Measurements from ENCODE around the gene ZNF786.
"Not testable (repeated sequence)": the region's sequence is repeated elsewhere in the genome, so short reads cannot be mapped to it uniquely, and the experiment has no call there.

Gene ZNF786

DNA sequence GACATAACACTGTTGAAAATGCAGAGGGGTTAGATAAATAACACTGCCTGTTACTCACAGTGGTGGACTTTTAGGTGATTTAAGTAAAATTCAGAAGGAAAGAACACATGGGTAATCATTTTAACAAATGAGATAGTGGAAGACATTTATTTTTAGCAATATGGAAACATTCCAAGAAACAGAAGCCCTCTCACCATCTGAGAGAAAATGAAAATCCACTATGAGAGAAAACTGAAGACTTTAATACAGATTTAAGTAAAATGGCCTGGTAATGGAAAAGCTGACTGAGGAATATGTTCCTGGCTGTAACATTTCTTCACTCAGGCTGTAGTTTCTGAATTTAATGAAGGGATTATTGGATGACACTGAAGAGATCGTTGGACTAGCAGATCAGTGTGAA is 12.1 kb upstream of the ZNF786 start:
- TF ChIP-seq, protein P1, sequence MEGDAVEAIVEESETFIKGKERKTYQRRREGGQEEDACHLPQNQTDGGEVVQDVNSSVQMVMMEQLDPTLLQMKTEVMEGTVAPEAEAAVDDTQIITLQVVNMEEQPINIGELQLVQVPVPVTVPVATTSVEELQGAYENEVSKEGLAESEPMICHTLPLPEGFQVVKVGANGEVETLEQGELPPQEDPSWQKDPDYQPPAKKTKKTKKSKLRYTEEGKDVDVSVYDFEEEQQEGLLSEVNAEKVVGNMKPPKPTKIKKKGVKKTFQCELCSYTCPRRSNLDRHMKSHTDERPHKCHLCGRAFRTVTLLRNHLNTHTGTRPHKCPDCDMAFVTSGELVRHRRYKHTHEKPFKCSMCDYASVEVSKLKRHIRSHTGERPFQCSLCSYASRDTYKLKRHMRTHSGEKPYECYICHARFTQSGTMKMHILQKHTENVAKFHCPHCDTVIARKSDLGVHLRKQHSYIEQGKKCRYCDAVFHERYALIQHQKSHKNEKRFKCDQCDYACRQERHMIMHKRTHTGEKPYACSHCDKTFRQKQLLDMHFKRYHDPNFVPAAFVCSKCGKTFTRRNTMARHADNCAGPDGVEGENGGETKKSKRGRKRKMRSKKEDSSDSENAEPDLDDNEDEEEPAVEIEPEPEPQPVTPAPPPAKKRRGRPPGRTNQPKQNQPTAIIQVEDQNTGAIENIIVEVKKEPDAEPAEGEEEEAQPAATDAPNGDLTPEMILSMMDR (conservative IDR thresholded peaks at IDR 0.05; ENCODE audit: control insufficient read depth, insufficient read depth, low read depth, low read length) = no peak
- no peak for DNase-seq (ENCODE audit: low read depth)
- no peak overlapping the region for H3K4me3 ChIP-seq (ENCODE audit: control insufficient read depth, low read depth, low read length)

DNA sequence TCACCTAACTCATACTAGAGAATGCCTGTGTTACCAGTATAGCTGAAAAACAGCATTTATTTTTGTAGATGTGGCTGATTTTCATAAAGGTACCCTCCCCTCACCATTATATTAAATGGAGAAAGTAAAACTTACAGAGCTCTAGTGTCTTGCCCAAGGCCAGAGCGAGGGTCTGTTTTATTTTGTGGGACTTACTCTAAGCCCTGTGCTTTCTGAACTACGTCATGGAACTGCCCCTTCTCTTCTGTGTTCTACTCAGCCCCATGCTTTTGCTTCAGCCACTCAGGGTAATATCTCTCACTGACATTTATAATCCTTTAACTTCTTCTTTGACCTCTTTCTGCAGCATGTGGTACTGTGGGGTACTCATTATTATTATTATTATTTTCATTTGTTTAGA is 10.3 kb upstream of the ZNF786 start:
- DNase-seq (ENCODE audit: low read depth) = no peak
- TF ChIP-seq, protein P1 (conservative IDR thresholded peaks at IDR 0.05; ENCODE audit: control insufficient read depth, insufficient read depth, low read depth, low read length) = no peak
- no peak overlapping the region for H3K4me3 ChIP-seq (ENCODE audit: control insufficient read depth, low read depth, low read length)

DNA sequence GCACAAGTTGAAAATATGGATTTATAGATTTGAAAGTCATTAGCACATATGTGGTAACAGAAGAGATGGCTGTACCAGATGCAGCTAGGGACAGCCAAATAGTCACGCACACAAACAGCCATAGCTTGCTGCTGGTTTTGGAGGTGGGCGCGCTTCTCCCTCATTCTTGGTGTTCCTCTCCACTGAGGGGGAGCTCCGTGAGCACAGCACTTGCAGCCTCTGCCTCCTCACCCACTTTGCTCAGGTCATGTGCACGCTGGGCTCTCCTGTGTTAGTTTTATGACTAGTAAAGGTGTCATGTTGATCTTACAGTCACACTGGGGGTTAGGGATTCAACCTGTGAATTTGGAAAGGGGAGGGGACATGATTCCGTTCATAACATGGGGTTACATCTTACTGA is 8.5 kb upstream of the ZNF786 start:
- TF ChIP-seq, protein P1 (conservative IDR thresholded peaks at IDR 0.05; ENCODE audit: control insufficient read depth, insufficient read depth, low read depth, low read length) = no peak
- H3K4me3 ChIP-seq (ENCODE audit: control insufficient read depth, low read depth, low read length) = no peak overlapping the region
- no peak for DNase-seq (ENCODE audit: low read depth)

DNA sequence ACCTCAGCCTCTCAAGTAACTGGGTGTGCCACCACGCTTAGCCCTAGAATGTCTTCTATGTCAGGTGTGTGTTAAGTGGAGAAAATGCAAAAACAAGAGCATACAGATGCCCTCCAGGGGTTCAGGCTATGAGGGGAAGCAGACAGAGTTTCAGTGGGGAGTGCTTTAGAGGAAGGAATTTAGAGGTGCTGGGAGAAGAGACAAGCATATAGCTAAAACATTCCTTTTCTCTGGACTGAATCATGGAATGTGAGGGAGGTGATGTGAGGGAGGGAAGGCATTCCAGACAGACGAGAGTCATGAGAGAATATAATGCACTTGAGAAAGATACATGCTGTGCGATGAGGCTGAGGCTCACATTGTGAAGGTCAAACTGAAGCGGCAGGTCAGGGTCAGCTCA is 6.6 kb upstream of the ZNF786 start:
- H3K4me3 ChIP-seq (ENCODE audit: control insufficient read depth, low read depth, low read length) = no peak overlapping the region
- DNase-seq (ENCODE audit: low read depth) = no peak
- TF ChIP-seq, protein P1 (conservative IDR thresholded peaks at IDR 0.05; ENCODE audit: control insufficient read depth, insufficient read depth, low read depth, low read length) = no peak

DNA sequence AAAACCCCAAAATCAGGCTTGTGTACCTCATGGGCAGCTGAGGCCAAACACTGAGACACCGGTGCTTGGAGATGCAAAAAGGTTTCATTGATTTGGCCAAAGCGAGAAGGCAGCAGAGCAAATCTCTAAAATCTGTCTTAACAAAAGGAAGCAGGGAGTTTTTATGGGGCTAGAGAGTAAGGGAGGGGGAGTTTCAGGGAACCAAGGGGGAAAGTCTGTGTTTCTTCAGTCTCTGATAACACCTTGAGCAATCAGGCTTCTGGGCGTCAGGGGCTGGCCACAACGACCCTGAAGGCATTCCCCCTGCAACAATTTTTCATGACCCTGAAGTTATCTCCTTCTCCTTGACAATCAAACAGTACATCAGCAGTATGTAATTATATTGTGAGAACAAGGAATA is 2.7 kb upstream of the ZNF786 start:
- TF ChIP-seq, protein P1 (conservative IDR thresholded peaks at IDR 0.05; ENCODE audit: control insufficient read depth, insufficient read depth, low read depth, low read length) = no peak
- no peak overlapping the region for H3K4me3 ChIP-seq (ENCODE audit: control insufficient read depth, low read depth, low read length)
- DNase-seq (ENCODE audit: low read depth) = no peak

DNA sequence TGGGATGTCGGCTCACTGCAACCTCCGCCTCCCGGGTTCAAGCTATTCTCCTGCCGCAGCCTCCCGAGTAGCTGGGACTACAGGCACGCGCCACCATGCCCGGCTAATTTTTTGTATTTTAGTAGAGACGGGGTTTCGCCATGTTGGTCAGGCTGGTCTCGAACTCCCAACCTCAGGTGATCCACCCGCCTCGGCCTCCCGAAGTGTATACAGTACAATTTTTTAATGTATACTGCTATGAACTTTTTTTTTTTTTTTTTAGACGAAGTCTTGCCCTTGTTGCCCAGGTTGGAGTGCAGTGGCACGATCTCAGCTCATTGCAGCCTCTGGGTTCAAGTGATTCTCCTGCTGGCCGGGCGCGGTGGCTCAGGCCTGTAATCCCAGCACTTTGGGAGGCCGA is 1.7 kb upstream of the ZNF786 start:
- not testable (repeated sequence) for H3K4me3 ChIP-seq (ENCODE audit: control insufficient read depth, low read depth, low read length); DNase-seq (ENCODE audit: low read depth)

DNA sequence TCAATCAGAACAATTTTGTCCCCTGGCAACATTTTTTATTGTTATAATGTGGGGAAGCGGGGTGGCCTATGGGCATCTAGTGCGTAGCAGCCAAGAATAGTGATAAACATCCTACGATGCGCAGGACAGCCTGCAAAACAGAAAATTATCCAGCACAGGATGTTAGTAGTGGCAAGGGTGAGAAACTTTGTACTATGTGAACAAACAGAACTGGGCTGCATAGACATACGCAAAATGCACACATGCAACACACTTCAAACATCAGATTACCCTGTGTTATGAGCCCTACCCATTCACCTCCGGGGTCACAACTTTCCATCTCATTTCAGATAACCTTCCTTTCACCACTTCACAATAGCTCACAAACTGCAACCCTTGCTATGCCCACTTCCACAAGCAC is 3.1 kb downstream of the ZNF786 start:
- TF ChIP-seq, protein P1 (conservative IDR thresholded peaks at IDR 0.05; ENCODE audit: control insufficient read depth, insufficient read depth, low read depth, low read length) = no peak
- no peak overlapping the region for H3K4me3 ChIP-seq (ENCODE audit: control insufficient read depth, low read depth, low read length)
- DNase-seq (ENCODE audit: low read depth) = no peak
